Measurements from ENCODE around the gene CAPN11. TPM values are rescaled to one million over a fixed set of nuclear protein-coding genes. Genes with fewer than 3 reads are reported as not detected.

Gene CAPN11
- total and polyA plus RNA-seq, 4 donors, result 0.08 to 0.19 (median 0.09) TPM; not detected in 1

DNA sequence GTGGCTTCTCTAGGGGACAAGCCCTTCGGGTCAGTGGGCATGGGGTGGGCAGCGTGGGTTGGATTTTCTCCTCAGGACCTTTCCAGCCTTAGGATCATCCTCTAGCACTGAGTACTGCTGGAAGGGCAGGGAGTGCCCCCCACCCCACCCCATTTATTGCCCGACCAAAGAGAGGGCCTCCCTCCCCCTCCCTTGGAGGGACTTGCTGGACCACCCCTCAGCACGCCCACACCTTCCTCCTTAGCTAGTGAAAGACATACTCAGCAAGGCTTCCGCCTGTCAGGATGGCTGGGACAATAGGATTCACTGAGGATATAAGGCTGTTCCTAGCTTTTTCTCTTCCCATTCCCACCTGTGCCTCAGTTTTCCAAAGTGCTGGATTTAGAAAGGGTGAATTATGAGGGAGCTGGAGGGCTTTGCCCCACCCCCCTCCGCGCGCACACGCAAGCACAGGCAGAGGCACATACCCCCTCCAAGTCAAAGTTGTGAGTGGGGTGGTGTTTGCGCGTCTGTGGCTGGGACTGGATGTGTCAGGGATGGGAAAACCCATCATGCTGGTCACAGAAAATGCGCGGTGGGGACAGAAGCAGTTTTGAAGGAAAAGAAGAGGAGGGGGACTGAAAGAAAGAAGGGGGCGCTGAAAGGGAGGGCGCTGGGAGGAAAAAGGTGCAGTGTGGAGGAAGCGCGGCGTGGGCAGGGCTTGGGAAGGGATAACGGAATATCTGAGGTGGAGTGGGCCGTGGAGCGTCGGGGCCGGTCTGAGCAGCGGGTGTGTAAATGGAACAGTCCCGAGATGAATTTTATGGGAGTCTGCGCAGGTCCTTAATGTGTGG is 64.1 kb downstream of the CAPN11 start:
- WGBS, result 39% methylated on average over 26 of the region's 26 CpGs
- no peak for DNase-seq (ENCODE audit: low spot score)

GRCh38 chr6:44223319-44224028 is 64.9 kb downstream of the CAPN11 start, which contains the start of gene SLC29A1:
TSS of gene SLC29A1 (plus strand) at chr6:44223595. CDS start at chr6:44227314, 3,719 bp downstream.
- H3K4me1 ChIP-seq (ENCODE audit: control insufficient read depth in 4 of 4, insufficient read depth in 4 of 4, low read length in 3 of 4), result peaks cover 51 to 90% (median 72%) of the 10 kb centered on the region in 4 donors
- H3K9me3 ChIP-seq (ENCODE audit: control insufficient read depth in 4 of 4, low read length in 3 of 4), result no peaks in the 10 kb centered on the region
- TF ChIP-seq JUND (IDR thresholded peaks at IDR 0.05) (no peak), RAD21 (IDR thresholded peaks at IDR 0.05) (peak in 1 of 2 donors; percentile 17)
- TF ChIP-seq, protein P1, sequence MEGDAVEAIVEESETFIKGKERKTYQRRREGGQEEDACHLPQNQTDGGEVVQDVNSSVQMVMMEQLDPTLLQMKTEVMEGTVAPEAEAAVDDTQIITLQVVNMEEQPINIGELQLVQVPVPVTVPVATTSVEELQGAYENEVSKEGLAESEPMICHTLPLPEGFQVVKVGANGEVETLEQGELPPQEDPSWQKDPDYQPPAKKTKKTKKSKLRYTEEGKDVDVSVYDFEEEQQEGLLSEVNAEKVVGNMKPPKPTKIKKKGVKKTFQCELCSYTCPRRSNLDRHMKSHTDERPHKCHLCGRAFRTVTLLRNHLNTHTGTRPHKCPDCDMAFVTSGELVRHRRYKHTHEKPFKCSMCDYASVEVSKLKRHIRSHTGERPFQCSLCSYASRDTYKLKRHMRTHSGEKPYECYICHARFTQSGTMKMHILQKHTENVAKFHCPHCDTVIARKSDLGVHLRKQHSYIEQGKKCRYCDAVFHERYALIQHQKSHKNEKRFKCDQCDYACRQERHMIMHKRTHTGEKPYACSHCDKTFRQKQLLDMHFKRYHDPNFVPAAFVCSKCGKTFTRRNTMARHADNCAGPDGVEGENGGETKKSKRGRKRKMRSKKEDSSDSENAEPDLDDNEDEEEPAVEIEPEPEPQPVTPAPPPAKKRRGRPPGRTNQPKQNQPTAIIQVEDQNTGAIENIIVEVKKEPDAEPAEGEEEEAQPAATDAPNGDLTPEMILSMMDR (IDR thresholded peaks at IDR 0.05; ENCODE audit: low read depth, low read length, missing input control), result peak; percentile 32
- no peaks in the 10 kb centered on the region for H3K27me3 ChIP-seq (ENCODE audit: control insufficient read depth in 4 of 4, insufficient read depth in 4 of 4, low read length in 3 of 4)
- H3K27ac ChIP-seq (ENCODE audit: low read depth in 1 of 2, low read length in 2 of 2), result peak within 1 kb of the TSS; percentile 80 to 89
- under 1% methylated on average over 72 of the region's 73 CpGs for WGBS
- H3K36me3 ChIP-seq (ENCODE audit: control insufficient read depth in 4 of 4, insufficient read depth in 3 of 4, low read depth in 1 of 4, low read length in 3 of 4), result no peaks in the 10 kb centered on the region
- H3K9ac ChIP-seq (ENCODE audit: low read depth in 1 of 2, low read length in 2 of 2), result peak within 1 kb of the TSS; percentile 3 to 24
- peak; percentile 87 for DNase-seq (ENCODE audit: low spot score)
- H3K4me3 ChIP-seq (ENCODE audit: low read depth in 1 of 3, low read length in 3 of 3), result peak within 1 kb of the TSS; percentile 50 to 71 (median 50)

More for the DNA sequence above, 64.1 kb downstream of the CAPN11 start:
- H3K9ac ChIP-seq (ENCODE audit: low read depth in 1 of 2, low read length in 2 of 2), result peak overlapping the region; percentile 3 to 24
- H3K9me3 ChIP-seq (ENCODE audit: control insufficient read depth in 4 of 4, low read length in 3 of 4), result no peaks in the 10 kb centered on the region
- H3K4me1 ChIP-seq (ENCODE audit: control insufficient read depth in 4 of 4, insufficient read depth in 4 of 4, low read length in 3 of 4), result peaks cover 50 to 90% (median 72%) of the 10 kb centered on the region in 4 donors
- H3K4me3 ChIP-seq (ENCODE audit: low read depth in 1 of 3, low read length in 3 of 3), result peak overlapping the region in 2 of 3 donors; percentile 40 to 71
- H3K27ac ChIP-seq (ENCODE audit: low read depth in 1 of 2, low read length in 2 of 2), result peak overlapping the region; percentile 68 to 89
- no peaks in the 10 kb centered on the region for H3K36me3 ChIP-seq (ENCODE audit: control insufficient read depth in 4 of 4, insufficient read depth in 3 of 4, low read depth in 1 of 4, low read length in 3 of 4)
- TF ChIP-seq EGR1 (IDR thresholded peaks at IDR 0.05; ENCODE audit: low read depth in 2 of 2), result no peak
- no peak for TF ChIP-seq ATF3 (IDR thresholded peaks at IDR 0.05)
- no peak for TF ChIP-seq RAD21 (IDR thresholded peaks at IDR 0.05)
- TF ChIP-seq FOXA1 (IDR thresholded peaks at IDR 0.05), result no peak
- no peak for TF ChIP-seq MAX (IDR thresholded peaks at IDR 0.05)
- no peak for TF ChIP-seq RXRA (IDR thresholded peaks at IDR 0.05)
- TF ChIP-seq TAF1 (conservative IDR thresholded peaks at IDR 0.05), result no peak
- no peak for TF ChIP-seq HNF4A (conservative IDR thresholded peaks at IDR 0.05)
- TF ChIP-seq JUND (IDR thresholded peaks at IDR 0.05), result no peak
- H3K27me3 ChIP-seq (ENCODE audit: control insufficient read depth in 4 of 4, insufficient read depth in 4 of 4, low read length in 3 of 4), result no peaks in the 10 kb centered on the region

- no peak overlapping the region for H3K9ac ChIP-seq (ENCODE audit: low read depth in 1 of 2, low read length in 2 of 2)
- no peaks in the 10 kb centered on the region for H3K27me3 ChIP-seq (ENCODE audit: control insufficient read depth in 4 of 4, insufficient read depth in 4 of 4, low read length in 3 of 4)
- H3K4me1 ChIP-seq (ENCODE audit: control insufficient read depth in 4 of 4, insufficient read depth in 4 of 4, low read length in 3 of 4), result peaks cover 48 to 90% (median 76%) of the 10 kb centered on the region in 4 donors
- peak; percentile 56 for DNase-seq (ENCODE audit: low spot score)
- peak overlapping the region; percentile 80 to 89 for H3K27ac ChIP-seq (ENCODE audit: low read depth in 1 of 2, low read length in 2 of 2)
- no peaks in the 10 kb centered on the region for H3K36me3 ChIP-seq (ENCODE audit: control insufficient read depth in 4 of 4, insufficient read depth in 3 of 4, low read depth in 1 of 4, low read length in 3 of 4)
- H3K4me3 ChIP-seq (ENCODE audit: low read depth in 1 of 3, low read length in 3 of 3), result peak overlapping the region; percentile 50 to 71 (median 50)
- WGBS, result 5% methylated on average over 18 of the region's 18 CpGs
- TF ChIP-seq SP1 (IDR thresholded peaks at IDR 0.05) (no peak), NR2F2 (IDR thresholded peaks at IDR 0.05) (no peak), HNF4G (IDR thresholded peaks at IDR 0.05) (no peak), FOXA1 (IDR thresholded peaks at IDR 0.05) (no peak), TAF1 (conservative IDR thresholded peaks at IDR 0.05) (no peak), ATF3 (IDR thresholded peaks at IDR 0.05) (no peak), HNF4A (conservative IDR thresholded peaks at IDR 0.05) (no peak), GABPA (IDR thresholded peaks at IDR 0.05 in 1 of 2, conservative IDR thresholded peaks at IDR 0.05 in 1 of 2) (no peak), RAD21 (IDR thresholded peaks at IDR 0.05) (no peak)
- TF ChIP-seq, protein P1 (IDR thresholded peaks at IDR 0.05; ENCODE audit: low read depth, low read length, missing input control), result no peak
- no peaks in the 10 kb centered on the region for H3K9me3 ChIP-seq (ENCODE audit: control insufficient read depth in 4 of 4, low read length in 3 of 4)
These were observed 65.7 kb downstream of the CAPN11 start for GRCh38 chr6:44224029-44224964.

Data from liver (tissue), 9 donors.